ENCODE data around the gene NRF1.
"Not testable (repeated sequence)": the region's sequence is repeated elsewhere in the genome, so short reads cannot be mapped to it uniquely, and the experiment has no call there.

NRF1 gene

DNA sequence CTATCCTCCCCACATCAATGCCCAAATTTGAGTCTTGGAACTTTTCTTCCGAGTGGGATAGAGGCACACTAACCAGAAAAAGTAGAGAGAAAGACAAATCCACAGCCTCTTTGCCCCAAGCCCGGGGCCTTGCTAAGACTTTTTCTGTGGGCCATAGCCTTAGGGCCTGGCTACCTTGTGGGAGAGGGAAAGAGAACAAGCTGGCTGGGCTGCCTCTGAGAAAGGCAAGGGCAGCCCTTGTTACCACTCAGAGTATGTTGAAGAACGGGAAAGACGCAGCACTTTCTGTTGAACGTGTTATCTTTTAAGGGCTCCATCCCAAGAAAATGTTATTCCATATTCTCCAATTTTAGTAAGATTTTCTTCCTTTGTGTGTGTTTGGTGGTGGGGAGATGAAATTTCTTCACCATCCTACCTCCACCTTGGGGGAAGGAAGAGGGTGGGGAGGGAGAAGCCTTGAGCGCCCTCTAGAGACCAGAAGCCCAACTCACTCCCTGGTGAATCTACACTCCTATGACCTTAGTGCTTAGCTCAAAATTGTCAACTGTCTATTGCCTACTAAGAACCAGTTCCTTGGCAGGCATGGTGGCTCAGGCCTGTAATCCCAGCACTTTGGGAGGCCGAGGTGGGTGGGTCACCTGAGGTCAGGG lies 3.9 kb upstream of the NRF1 start:
- peak in 1 of 2 donors; percentile 16 for DNase-seq (ENCODE audit: low read depth in 2 of 2)

DNA sequence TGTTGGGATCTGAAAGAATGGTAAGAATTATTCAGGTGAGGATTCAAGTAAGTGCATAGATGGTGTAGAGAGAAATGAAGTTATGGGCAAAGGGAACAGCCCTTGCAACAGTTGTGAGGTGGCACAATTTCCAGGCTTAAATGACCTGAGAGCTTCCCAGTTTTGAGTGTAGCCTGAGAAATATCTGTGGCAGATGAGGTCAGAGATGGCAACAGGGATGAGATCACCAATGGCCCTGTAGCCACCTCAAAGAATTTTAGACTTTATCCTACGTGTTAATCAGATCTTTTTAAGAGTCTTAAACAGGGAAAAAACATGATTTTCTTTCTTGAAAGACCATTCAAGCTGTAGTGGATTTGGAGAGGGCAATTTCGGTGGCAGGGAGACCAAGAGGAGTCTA lies 1.9 kb upstream of the NRF1 start:
- no peak for DNase-seq (ENCODE audit: low read depth in 2 of 2)

DNA sequence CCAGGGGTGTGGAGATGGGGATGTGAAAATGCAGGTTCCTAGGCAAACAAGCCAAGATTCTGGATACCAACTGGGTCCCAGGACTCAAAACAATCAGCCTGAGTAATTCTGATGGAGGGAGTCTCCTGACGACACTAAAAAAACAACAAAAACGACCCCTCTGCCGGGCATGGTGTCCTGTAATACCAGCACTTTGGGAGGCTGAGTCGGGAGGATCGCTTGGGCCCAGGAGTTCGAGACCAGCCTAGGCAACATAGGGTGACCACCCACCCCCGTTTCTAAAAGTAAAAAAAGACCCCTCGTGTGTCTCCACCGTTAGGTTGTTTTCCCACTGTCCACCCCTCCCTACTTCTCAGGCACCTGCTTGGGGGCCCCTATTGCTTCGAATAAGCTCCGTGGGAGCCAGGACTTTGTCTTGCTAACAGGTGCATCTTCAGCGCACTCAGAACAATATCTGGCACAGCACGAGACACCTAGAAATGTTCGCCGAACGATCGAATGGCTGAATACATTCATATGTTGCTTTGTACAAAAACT lies 743 bp upstream of the NRF1 start:
- no peak for DNase-seq (ENCODE audit: low read depth in 2 of 2)

- no peak for DNase-seq (ENCODE audit: low read depth in 2 of 2)
Measured at GRCh38 chr7:129612112-129613015, 844 bp downstream of the NRF1 start.

DNA sequence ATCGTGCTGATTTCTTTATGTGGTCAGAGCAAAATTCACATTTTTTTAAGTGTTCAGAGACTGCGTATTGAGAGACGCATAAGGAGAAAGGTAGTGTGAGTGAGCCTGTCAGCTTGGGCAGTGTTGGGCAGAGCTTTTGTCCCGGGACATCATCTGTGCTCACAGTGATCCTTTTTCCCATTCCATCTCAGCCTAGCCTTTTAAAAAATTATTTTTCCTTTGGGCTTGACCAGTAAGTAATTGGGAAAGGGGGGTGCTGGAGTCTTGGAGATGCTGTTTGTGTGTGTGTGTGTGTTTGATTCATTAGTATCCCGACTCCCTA lies 1.5 kb downstream of the NRF1 start:
- no peak for DNase-seq (ENCODE audit: low read depth in 2 of 2)

GRCh38 chr7:129615018-129615417 lies 3.5 kb downstream of the NRF1 start:
- DNase-seq (ENCODE audit: low read depth in 2 of 2): no peak

GRCh38 chr7:129616530-129616929 lies 5.0 kb downstream of the NRF1 start:
- DNase-seq (ENCODE audit: low read depth in 2 of 2): no peak

DNA sequence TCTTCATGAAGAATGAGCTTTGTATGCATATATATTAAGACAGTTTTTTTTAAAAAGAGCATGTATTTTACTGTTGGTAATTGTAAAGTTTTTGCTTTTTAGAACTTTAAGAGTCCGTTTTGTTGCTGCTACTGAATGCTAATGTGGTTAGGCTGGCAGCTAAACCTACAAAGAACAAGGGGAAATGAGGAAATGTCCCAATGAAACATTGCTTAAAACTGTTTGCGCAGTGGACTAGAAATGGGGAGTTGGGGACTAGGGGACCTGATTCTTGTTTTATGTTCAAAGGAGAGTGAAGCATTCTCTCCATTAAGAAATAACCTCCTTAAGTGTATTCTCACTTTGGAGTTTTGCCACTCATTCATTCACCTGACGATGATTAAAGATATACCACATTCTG lies 5.7 kb downstream of the NRF1 start:
- DNase-seq (ENCODE audit: low read depth in 2 of 2): no peak

GRCh38 chr7:129617652-129618051 lies 6.1 kb downstream of the NRF1 start:
- no peak for DNase-seq (ENCODE audit: low read depth in 2 of 2)

GRCh38 chr7:129626896-129627295 lies 15.4 kb downstream of the NRF1 start:
- no peak for DNase-seq (ENCODE audit: low read depth in 2 of 2)

DNA sequence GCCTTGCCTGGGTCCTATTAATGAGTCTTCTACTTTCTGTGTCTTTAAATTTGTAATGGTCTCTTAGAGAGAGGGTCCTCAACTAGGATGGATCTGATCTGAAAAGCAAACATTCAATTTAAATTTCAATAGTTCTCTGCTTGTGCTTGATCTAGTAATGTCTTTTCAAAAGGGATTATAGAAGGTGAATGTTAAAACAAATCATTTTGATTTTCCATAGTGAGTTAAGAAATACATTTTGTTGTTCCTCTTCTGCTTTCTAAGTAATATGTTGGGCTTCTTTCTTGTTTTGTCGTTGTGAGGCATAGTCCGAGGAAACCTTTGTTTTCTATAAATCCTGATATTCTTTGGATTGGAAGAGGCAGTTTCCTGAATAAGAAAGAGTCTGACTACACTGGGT lies 18.8 kb downstream of the NRF1 start:
- DNase-seq (ENCODE audit: low read depth in 2 of 2): no peak

- DNase-seq (ENCODE audit: low read depth in 2 of 2): no peak
Measured at GRCh38 chr7:129634361-129635034, 23.0 kb downstream of the NRF1 start.

- DNase-seq (ENCODE audit: low read depth in 2 of 2): peak; percentile 28 to 42
Measured at GRCh38 chr7:129635300-129636029, 23.9 kb downstream of the NRF1 start.

GRCh38 chr7:129636030-129636550 lies 24.6 kb downstream of the NRF1 start:
- not testable (repeated sequence) for DNase-seq (ENCODE audit: low read depth in 2 of 2)

DNA sequence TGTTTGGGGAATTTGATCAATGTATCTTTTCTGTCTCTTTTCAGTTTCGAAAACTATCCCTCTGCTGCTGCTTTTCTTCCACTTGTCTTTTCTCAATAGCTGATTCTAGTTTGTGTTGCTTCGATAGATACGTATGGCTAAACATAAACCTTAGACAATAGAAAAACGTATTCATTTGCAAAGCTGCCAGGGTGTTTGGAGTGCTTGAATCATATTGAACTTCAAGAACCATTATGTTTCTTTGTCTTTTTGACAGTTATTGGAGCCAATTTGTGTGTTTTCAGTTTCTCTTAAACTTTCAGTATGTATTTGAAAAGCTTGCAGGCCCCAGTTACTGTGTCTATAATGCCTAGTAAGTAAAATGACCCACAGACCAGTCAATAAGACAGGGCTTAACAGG lies 25.1 kb downstream of the NRF1 start:
- no peak for DNase-seq (ENCODE audit: low read depth in 2 of 2)

- DNase-seq (ENCODE audit: low read depth in 2 of 2): no peak
Measured at GRCh38 chr7:129640400-129640799, 28.9 kb downstream of the NRF1 start.

- no peak for DNase-seq (ENCODE audit: low read depth in 2 of 2)
Measured at GRCh38 chr7:129642871-129643549, 31.5 kb downstream of the NRF1 start.

DNA sequence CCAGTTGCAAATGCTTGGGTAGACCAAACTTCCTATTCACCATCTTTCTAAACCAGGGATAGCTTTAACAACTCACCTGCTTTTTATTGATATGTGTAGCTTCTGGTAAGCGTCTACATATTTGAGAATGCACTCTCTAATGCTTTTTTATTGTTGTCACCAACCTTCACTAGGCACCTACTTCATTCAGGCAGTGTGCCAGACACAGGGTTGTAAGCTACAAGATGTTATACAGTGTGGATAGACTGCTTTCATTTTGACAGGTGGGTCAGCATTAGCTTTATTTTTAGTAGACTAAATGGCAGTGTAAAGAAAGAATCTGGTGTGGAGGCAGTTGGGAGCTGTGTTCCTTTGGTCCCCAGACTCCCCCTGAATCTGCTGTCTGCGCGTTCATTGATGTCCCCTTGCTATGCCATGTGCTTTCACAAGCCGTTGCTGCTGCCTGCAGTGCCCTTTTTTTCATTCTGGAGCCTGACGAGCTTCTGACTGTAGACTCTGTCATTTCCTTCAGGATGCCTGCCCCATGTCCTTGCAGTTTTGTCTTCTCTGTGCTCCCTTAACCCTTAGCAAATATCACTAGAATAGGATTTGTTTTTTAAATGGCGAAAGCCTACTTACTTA lies 32.1 kb downstream of the NRF1 start:
- DNase-seq (ENCODE audit: low read depth in 2 of 2): no peak

- no peak for DNase-seq (ENCODE audit: low read depth in 2 of 2)
Measured at GRCh38 chr7:129644634-129645230, 33.2 kb downstream of the NRF1 start.

GRCh38 chr7:129646369-129647021 lies 35.0 kb downstream of the NRF1 start:
- DNase-seq (ENCODE audit: low read depth in 2 of 2): no peak

All from stimulated activated CD4-positive, alpha-beta T cell treated with anti-CD3 and anti-CD28 coated beads, Interleukin-1b, Interleukin-23, amount 100 ng/mL, for 1 hour (primary cell).